Measurements from ENCODE around the gene F2. TPM values are rescaled to one million over a fixed set of nuclear protein-coding genes. Genes with fewer than 3 reads are reported as not detected.

Gene F2
- total RNA-seq, 1 experiment from 2014 or later: not detected

GRCh38 chr11:46738887-46739286 is 19.9 kb downstream of the F2 start:
- CTCF ChIA-PET: no interaction called here
- no peak for TF ChIP-seq CTCF (IDR thresholded peaks at IDR 0.05; ENCODE audit: unreplicated experiment)
- DNase-seq (ENCODE audit: unreplicated experiment): no peak
- H3K4me3 Mint-ChIP-seq (ENCODE audit: unreplicated experiment): no peak overlapping the region
- peaks cover 36% of the 10 kb centered on the region for H3K36me3 Mint-ChIP-seq (ENCODE audit: insufficient read depth, unreplicated experiment)
- no peaks in the 10 kb centered on the region for H3K9me3 Mint-ChIP-seq (ENCODE audit: unreplicated experiment)
- H3K4me1 Mint-ChIP-seq (ENCODE audit: insufficient read depth, unreplicated experiment): no peaks in the 10 kb centered on the region
- no TSS peak for BruUV-seq (replicated peaks)
- POLR2A ChIA-PET: interaction anchor here (0.8 to 1.5 kb wide), 3 partner anchors 10 to 31 kb away, joined by 3 to 4 read pairs (median 3); no protein-coding TSS in a partner anchor
- H3K27me3 Mint-ChIP-seq (ENCODE audit: insufficient read depth, unreplicated experiment): no peaks in the 10 kb centered on the region
- intact Hi-C loops (cut with micrococcal nuclease): no loop called here
- peak overlapping the region; percentile 18 for H3K27ac Mint-ChIP-seq (ENCODE audit: low read depth, unreplicated experiment)

- CTCF ChIA-PET: no interaction called here
- BruUV-seq (replicated peaks): no TSS peak
- DNase-seq (ENCODE audit: unreplicated experiment): no peak
- H3K4me1 Mint-ChIP-seq (ENCODE audit: insufficient read depth, unreplicated experiment): no peaks in the 10 kb centered on the region
- H3K27ac Mint-ChIP-seq (ENCODE audit: low read depth, unreplicated experiment): no peak overlapping the region
- intact Hi-C loops (cut with micrococcal nuclease): no loop called here
- H3K4me3 Mint-ChIP-seq (ENCODE audit: unreplicated experiment): no peak overlapping the region
- peaks cover 65% of the 10 kb centered on the region for H3K36me3 Mint-ChIP-seq (ENCODE audit: insufficient read depth, unreplicated experiment)
- H3K27me3 Mint-ChIP-seq (ENCODE audit: insufficient read depth, unreplicated experiment): no peaks in the 10 kb centered on the region
- TF ChIP-seq CTCF (IDR thresholded peaks at IDR 0.05; ENCODE audit: unreplicated experiment): no peak
- H3K9me3 Mint-ChIP-seq (ENCODE audit: unreplicated experiment): no peaks in the 10 kb centered on the region
- POLR2A ChIA-PET: interaction anchor here (0.6 kb wide), 1 partner anchor 42 kb away, joined by 3 read pairs; no protein-coding TSS in a partner anchor
These were observed 22.8 kb downstream of the F2 start for GRCh38 chr11:46741600-46742484.

GRCh38 chr11:46743043-46743442 is 24.0 kb downstream of the F2 start:
- Mint-ChIP-seq H3K27me3 (ENCODE audit: insufficient read depth, unreplicated experiment) (no peaks in the 10 kb centered on the region), H3K27ac (ENCODE audit: low read depth, unreplicated experiment) (no peak overlapping the region), H3K9me3 (ENCODE audit: unreplicated experiment) (no peaks in the 10 kb centered on the region), H3K36me3 (ENCODE audit: insufficient read depth, unreplicated experiment) (peaks cover 73% of the 10 kb centered on the region), H3K4me1 (ENCODE audit: insufficient read depth, unreplicated experiment) (no peaks in the 10 kb centered on the region), H3K4me3 (ENCODE audit: unreplicated experiment) (no peak overlapping the region)
- intact Hi-C loops (cut with micrococcal nuclease): no loop called here
- ChIA-PET CTCF (no interaction called here), POLR2A (interaction anchor here (1.1 kb wide), 1 partner anchor 8 kb away, joined by 3 read pairs; no protein-coding TSS in a partner anchor)
- TF ChIP-seq CTCF (IDR thresholded peaks at IDR 0.05; ENCODE audit: unreplicated experiment): no peak
- BruUV-seq (replicated peaks): no TSS peak
- DNase-seq (ENCODE audit: unreplicated experiment): no peak

GRCh38 chr11:46743693-46744339 is 24.8 kb downstream of the F2 start:
- H3K27ac Mint-ChIP-seq (ENCODE audit: low read depth, unreplicated experiment): no peak overlapping the region
- H3K27me3 Mint-ChIP-seq (ENCODE audit: insufficient read depth, unreplicated experiment): no peaks in the 10 kb centered on the region
- intact Hi-C loops (cut with micrococcal nuclease): no loop called here
- no peaks in the 10 kb centered on the region for H3K9me3 Mint-ChIP-seq (ENCODE audit: unreplicated experiment)
- no peak for DNase-seq (ENCODE audit: unreplicated experiment)
- H3K36me3 Mint-ChIP-seq (ENCODE audit: insufficient read depth, unreplicated experiment): peaks cover 79% of the 10 kb centered on the region
- ChIA-PET CTCF (no interaction called here), POLR2A (interaction anchor here (1.1 kb wide), 1 partner anchor 9 kb away, joined by 3 read pairs; no protein-coding TSS in a partner anchor)
- H3K4me1 Mint-ChIP-seq (ENCODE audit: insufficient read depth, unreplicated experiment): no peaks in the 10 kb centered on the region
- no peak overlapping the region for H3K4me3 Mint-ChIP-seq (ENCODE audit: unreplicated experiment)
- TSS peak; percentile 79 for BruUV-seq (replicated peaks)
- TF ChIP-seq CTCF (IDR thresholded peaks at IDR 0.05; ENCODE audit: unreplicated experiment): no peak
